Retinal pigment epithelial cell (primary cell): ENCODE results near the gene APOA4.

Source experiments
- DNase-seq: peaks from one replicate; pipeline ENCODE4 v3.0.0-alpha.2; 2010; ENCODE audit warnings: low read depth
- H3K4me3 ChIP-seq: 2 replicates; pipeline ENCODE4 v1.5.1; 2011; ENCODE audit warnings: mild to moderate bottlenecking, low read length, control low read depth, moderate library complexity
- CTCF ChIP-seq: conservative IDR thresholded peaks from 2 replicates; pipeline ENCODE4 v1.5.1; 2011; ENCODE audit warnings: low read depth, low read length, control low read depth, inconsistent platforms

The APOA4 gene

GRCh38 chr11:116830184-116830912 is 7.2 kb upstream of the APOA4 start:
- DNase-seq = no peak
- TF ChIP-seq CTCF = no peak
- no peak overlapping the region for H3K4me3 ChIP-seq

- TF ChIP-seq CTCF = no peak
- no peak for DNase-seq
- no peak within 1 kb of the TSS for H3K4me3 ChIP-seq
Measured at GRCh38 chr11:116829525-116830183, 6.5 kb upstream of the APOA4 start, which contains the start of gene APOC3. Gene APOC3, plus strand, starts transcription at chr11:116829907. Its CDS starts 676 bp downstream, at chr11:116830583.

- H3K4me3 ChIP-seq = no peak overlapping the region
- DNase-seq = no peak
- no peak for TF ChIP-seq CTCF
Measured at GRCh38 chr11:116828632-116829524, 5.8 kb upstream of the APOA4 start.

DNA sequence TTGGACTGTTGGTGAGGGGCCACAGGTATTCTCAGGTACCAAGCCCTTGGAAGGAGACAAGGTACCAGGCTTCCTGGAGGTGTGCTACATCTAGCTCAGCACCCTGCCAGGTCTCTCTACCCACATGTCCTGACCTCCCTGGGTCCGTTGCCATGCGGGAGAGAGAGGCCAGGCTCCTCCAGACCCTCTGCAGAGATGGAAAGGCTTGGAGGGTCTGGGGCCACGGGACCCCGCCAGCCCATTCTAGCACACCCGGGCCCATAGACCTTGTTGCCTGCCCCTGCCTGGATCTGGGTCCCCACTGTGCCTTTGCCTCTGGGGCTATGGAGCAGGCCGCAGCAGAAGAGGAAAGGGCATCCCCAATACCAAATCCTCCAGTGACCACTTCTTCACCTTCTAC is 4.4 kb upstream of the APOA4 start:
- H3K4me3 ChIP-seq = no peak overlapping the region
- no peak for DNase-seq
- TF ChIP-seq CTCF = no peak

GRCh38 chr11:116826751-116827431 is 3.8 kb upstream of the APOA4 start:
- DNase-seq = no peak
- H3K4me3 ChIP-seq = no peak overlapping the region
- no peak for TF ChIP-seq CTCF

DNA sequence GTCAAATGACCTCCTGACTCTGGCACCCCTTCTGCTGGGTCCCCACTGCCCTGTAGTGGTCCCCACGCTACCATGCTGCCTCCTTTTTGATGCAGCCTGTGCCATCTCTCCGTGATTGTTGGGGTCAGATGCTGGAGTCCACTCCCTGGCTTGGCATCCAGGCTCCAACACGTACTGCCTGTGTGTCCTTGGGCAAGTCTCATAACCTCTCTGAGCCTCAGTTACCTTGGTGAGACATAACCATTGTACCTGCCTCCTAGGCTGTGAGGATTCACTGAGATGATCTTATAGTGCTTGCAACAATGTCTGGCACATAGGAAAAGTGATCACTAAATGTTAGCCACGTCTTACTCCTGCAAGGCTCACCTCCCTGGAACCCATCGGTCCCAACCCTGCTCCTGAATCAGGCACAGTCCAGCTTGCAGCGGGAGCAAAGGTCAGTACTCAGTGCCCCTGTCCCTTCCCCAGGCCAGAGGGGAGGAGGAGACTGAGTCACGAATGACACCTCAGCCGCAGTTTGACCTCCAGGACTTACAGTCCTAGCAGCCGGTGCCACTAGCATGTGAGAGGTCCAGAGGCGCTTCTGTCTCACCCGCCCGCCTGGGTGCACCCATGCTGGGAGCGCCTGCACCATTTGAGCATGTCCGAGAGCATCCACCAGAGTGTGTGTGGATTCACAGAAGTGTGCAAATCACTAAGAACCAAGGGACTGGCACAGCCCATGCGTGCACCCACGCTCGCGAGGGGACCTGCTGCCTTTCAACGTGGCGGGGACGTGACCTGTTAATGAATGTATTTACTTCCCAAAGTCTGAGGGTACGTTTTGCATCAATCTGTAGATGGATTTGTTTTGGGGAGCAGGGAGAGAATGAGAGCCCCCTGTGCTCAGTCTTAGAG is 3.0 kb upstream of the APOA4 start:
- DNase-seq = no peak
- H3K4me3 ChIP-seq = no peak overlapping the region
- no peak for TF ChIP-seq CTCF
